ENCODE measurements around the gene LRFN2. TPM values are rescaled to one million over a fixed set of nuclear protein-coding genes. Genes with fewer than 3 reads are reported as not detected.

LRFN2 gene
- polyA plus RNA-seq, 1 of the 3 experiments (the other 2 are of a cell fraction) = 0.02 TPM

GRCh38 chr6:40409716-40410397 lies 177.3 kb downstream of the LRFN2 start:
- DNase-seq = no peak
- no peaks in the 10 kb centered on the region for H3F3A ChIP-seq (replicated peaks; ENCODE audit: insufficient read depth)
- H3K4me2 ChIP-seq = no peak overlapping the region
- H3K27ac ChIP-seq (ENCODE audit: low read depth in 2 of 2, low read length in 1 of 2) = peak overlapping the region in 1 of 2 experiments; percentile 100; a peak in 2 of 4 replicates
- no peaks in the 10 kb centered on the region for H3K36me3 ChIP-seq (replicated peaks in 1 of 2; ENCODE audit: control insufficient read depth in 1 of 2, insufficient read depth in 2 of 2, low read length in 1 of 2)
- POLR2A ChIA-PET = interaction anchor here (2.2 kb wide), 1 partner anchor 16 kb away, joined by 11 read pairs; no protein-coding TSS in a partner anchor
- no peaks in the 10 kb centered on the region for H4K20me1 ChIP-seq (ENCODE audit: insufficient read depth)
- H3K4me3 ChIP-seq (ENCODE audit: low read depth in 2 of 2, low read length in 1 of 2) = no peak overlapping the region
- WGBS (ENCODE audit: low lambda C conversion rate) = 30% methylated on average over 8 of the region's 9 CpGs
- no peak for TF ChIP-seq EZH2phosphoT487 (IDR thresholded peaks at IDR 0.05; ENCODE audit: borderline replicate concordance, low read depth)
- no peak for TF ChIP-seq MEF2A (IDR thresholded peaks at IDR 0.05; ENCODE audit: borderline replicate concordance, low read depth)
- no peak for TF ChIP-seq RCOR1 (IDR thresholded peaks at IDR 0.05; ENCODE audit: low read length)
- no peak for TF ChIP-seq YY1 (IDR thresholded peaks at IDR 0.05; ENCODE audit: low read depth)
- no peak for TF ChIP-seq PBX3 (IDR thresholded peaks at IDR 0.05)
- TF ChIP-seq TEAD4 (IDR thresholded peaks at IDR 0.05; ENCODE audit: borderline replicate concordance, insufficient read depth) = no peak
- TF ChIP-seq FOSL2 (IDR thresholded peaks at IDR 0.05; ENCODE audit: borderline replicate concordance, low read depth) = no peak
- no peak for TF ChIP-seq POLR2AphosphoS5 (IDR thresholded peaks at IDR 0.05; ENCODE audit: low read depth, low read length)
- H3K4me1 ChIP-seq (ENCODE audit: control insufficient read depth in 1 of 2, insufficient read depth in 2 of 2, low read depth in 1 of 2, low read length in 1 of 2) = peaks cover 0 to 80% of the 10 kb centered on the region in 2 experiments; a peak in 3 of 4 replicates
- CTCF ChIA-PET = interaction anchor here (0.6 to 1.9 kb wide), 5 partner anchors 13 to 173 kb away, joined by 3 to 8 read pairs (median 3); no protein-coding TSS in a partner anchor
- H2AFZ ChIP-seq (ENCODE audit: low read depth) = no peak overlapping the region
- no peaks in the 10 kb centered on the region for H3K79me2 ChIP-seq (ENCODE audit: insufficient read depth)
- no peaks in the 10 kb centered on the region for H3K9me3 ChIP-seq
- H3K9ac ChIP-seq = no peak overlapping the region
- no peaks in the 10 kb centered on the region for H3K9me2 ChIP-seq
- no peaks in the 10 kb centered on the region for H3K27me3 ChIP-seq (ENCODE audit: insufficient read depth)

GRCh38 chr6:40408786-40409542 lies 178.2 kb downstream of the LRFN2 start:
- Histone ChIP-seq H3K4me2 (no peak overlapping the region), H3K9me3 (no peaks in the 10 kb centered on the region), H2AFZ (ENCODE audit: low read depth) (no peak overlapping the region), H3K79me2 (ENCODE audit: insufficient read depth) (no peaks in the 10 kb centered on the region), H3F3A (replicated peaks; ENCODE audit: insufficient read depth) (no peaks in the 10 kb centered on the region), H3K9ac (no peak overlapping the region), H3K4me1 (ENCODE audit: control insufficient read depth in 1 of 2, insufficient read depth in 2 of 2, low read depth in 1 of 2, low read length in 1 of 2) (peaks cover 0 to 73% of the 10 kb centered on the region in 2 experiments; a peak in 3 of 4 replicates), H3K4me3 (ENCODE audit: low read depth in 2 of 2, low read length in 1 of 2) (no peak overlapping the region), H3K9me2 (no peaks in the 10 kb centered on the region), H3K36me3 (replicated peaks in 1 of 2; ENCODE audit: control insufficient read depth in 1 of 2, insufficient read depth in 2 of 2, low read length in 1 of 2) (no peaks in the 10 kb centered on the region), H3K27me3 (ENCODE audit: insufficient read depth) (no peaks in the 10 kb centered on the region), H4K20me1 (ENCODE audit: insufficient read depth) (no peaks in the 10 kb centered on the region), H3K27ac (ENCODE audit: low read depth in 2 of 2, low read length in 1 of 2) (peak overlapping the region in 1 of 2 experiments; percentile 100; a peak in 2 of 4 replicates)
- TF ChIP-seq EP300 (IDR thresholded peaks at IDR 0.05; ENCODE audit: borderline replicate concordance in 1 of 2, low read depth in 1 of 2, low read length in 1 of 2) (no peak), USF1 (IDR thresholded peaks at IDR 0.05; ENCODE audit: borderline replicate concordance, low read depth) (no peak), TAF1 (IDR thresholded peaks at IDR 0.05; ENCODE audit: borderline replicate concordance, low read depth, low read length) (no peak), PBX3 (IDR thresholded peaks at IDR 0.05) (no peak), NFIC (IDR thresholded peaks at IDR 0.05; ENCODE audit: borderline replicate concordance) (no peak), ZBTB33 (IDR thresholded peaks at IDR 0.05; ENCODE audit: borderline replicate concordance, low read depth) (no peak)
- ChIA-PET POLR2A (no interaction called here), CTCF (interaction anchor here (1.0 kb wide), 1 partner anchor 64 kb away, joined by 3 read pairs; no protein-coding TSS in a partner anchor)
- WGBS (ENCODE audit: low lambda C conversion rate) = 32% methylated on average over 4 of the region's 4 CpGs
- no peak for DNase-seq
